ENCODE data around the gene CCDC188.

GRCh38 chr22:20145206-20145831, 5.5 kb downstream of the CCDC188 start:
- TF ChIP-seq EZH2phosphoT487 (IDR thresholded peaks at IDR 0.05; ENCODE audit: borderline replicate concordance, low read length): no peak
- no peak for TF ChIP-seq CTCF (IDR thresholded peaks at IDR 0.05; ENCODE audit: low read depth, low read length, poor library complexity, severe bottlenecking)

Measured in DOHH2 (cell line).